GM21528 (cell line): ENCODE measurements around the gene PHLPP2.

Experiments used
- ATAC-seq: cut with Tn5 transposase; IDR thresholded peaks from one replicate; pipeline ENCODE4 v1.9.1; 2021; ENCODE audit warnings: mild to moderate bottlenecking, moderate library complexity; ENCODE audit not compliant: unreplicated experiment, low FRiP score

The PHLPP2 gene

DNA sequence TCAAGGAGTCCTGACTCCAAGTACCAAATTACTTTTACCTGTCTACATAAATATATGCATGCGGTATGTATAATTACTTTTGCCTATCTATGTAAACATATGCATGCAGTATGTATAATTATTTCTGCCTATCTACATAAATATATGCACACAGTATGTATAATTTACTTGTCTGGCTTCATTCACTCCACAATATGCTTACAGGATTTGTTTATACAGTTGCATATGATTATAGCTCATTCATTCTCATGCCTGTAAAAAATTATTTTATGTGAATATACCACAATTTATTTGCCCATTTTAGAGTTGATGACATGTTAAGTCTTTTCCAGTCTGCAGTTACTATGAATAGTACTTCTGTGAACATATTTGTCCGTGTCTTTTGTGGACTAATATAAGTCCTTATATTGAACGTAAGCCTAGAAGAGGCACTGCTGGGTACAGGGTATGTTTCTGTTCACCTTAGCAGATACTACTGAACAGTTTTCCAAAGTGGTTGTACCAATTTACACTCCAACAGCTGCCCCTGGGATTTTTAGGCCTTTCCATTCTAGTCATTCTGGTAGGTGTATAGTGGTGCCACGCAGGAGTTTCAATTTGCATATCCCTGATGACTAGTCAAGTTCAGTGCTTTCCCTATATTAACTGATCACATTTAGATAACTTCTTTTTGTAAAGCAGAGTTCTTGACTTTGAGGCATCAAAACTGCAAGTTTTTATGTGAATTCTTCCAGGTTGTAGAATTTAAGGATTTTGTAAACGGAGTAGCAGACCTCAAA is 51.5 kb downstream of the PHLPP2 start:
- no peak for ATAC-seq

- no peak for ATAC-seq
Measured at GRCh38 chr16:71672125-71672524, 52.4 kb downstream of the PHLPP2 start.

DNA sequence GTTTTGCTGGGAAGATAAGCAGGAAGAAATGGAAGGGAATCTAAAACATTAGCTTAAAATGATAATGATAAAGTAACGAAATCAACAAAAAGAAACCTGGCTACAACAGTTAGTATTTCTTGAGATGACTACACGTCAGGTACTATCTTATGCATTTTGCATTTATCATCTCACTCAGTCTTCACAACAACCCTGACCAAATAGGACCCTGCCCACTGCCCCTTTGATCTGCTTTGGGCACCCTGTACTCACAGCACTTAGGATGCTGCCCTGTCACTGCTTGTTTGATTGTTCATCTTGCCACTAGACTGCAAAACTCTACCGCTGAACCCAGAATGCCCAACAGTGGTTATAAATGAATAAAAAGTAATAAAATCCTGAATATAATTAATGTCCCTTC is 53.3 kb downstream of the PHLPP2 start:
- no peak for ATAC-seq

DNA sequence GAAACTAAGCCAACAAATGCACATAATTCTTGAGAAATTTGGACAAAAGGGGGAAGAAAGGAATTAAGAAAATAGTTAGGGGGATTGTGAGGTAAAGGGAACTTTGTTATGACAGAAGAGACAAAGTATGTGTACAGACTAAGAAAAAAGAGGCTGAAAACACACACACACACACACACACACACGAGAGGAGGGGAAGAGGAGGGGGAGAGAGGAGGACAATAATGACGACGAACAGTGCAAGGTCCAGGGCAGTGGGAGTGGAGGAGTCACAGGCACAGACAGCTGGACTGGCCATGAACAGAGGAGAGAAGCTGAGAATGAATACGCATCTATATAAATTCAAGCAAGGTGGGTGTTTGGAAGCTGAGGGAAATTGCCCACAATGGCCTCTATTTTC is 54.0 kb downstream of the PHLPP2 start:
- ATAC-seq: no peak

DNA sequence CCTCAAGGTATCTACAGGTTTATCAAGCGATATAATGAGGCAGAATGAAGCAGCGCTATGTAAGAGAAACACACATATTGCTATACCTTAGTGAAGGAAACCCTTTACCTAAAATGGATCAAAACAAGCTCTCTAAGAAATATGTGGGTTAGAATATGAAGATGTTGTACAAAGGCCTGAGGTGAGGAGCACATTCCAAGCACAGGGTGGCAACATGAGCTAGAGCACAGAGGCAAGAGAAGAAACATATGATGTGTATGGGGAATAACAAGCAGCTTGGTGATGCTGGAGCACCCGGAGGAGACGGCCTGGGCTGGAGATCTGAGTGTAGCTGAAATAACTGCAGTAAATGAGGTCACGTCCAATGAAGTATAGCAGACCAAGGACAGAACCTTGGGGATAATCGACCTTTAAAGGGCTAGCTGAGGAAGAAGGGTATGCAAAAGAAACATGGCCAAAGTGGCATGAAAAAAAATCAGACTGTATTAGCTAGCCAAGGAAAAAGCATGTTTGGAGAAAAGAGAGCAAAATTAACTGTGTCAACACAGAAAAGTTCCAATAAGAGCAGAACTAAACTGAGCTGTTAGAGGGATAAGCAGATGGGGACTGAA is 54.5 kb downstream of the PHLPP2 start:
- ATAC-seq: no peak

- ATAC-seq: no peak
Measured at GRCh38 chr16:71666928-71667707, 57.4 kb downstream of the PHLPP2 start.

DNA sequence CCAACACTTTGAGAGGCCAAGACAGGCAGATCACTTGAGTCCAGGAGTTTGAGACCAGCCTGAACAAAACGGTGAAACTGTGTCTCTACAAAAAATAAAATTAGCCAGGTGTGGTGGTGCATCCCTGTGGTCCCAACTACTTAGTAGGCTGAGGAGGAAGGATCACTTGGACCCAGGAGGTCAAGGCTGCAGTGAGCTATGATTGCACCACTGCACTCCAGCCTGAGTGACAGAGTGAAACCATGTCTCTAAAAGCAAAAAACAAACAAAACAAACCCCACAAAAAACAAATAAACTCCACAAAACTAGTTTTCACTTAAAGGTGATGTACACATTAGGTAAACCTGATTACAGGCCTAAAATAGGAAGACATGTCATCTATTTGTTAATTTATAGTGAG is 58.2 kb downstream of the PHLPP2 start:
- ATAC-seq: no peak

DNA sequence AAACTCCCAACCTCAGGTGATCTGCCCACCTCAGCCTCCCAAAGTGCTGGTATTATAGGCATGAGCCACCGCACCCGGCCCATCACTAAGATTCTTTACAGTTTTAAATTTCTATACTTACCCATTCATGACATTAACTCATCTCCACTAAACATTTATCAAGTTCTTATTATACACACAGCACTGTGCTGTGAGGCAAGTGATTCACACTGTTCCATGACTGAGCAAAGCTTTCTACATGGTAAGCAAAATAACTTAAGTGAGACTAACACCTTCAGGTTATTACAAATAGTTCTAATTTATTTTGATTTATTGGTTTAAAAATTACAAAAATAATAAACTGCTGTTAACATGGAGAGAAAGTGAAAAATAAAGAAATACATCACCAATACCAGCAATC is 65.0 kb downstream of the PHLPP2 start:
- ATAC-seq: no peak

DNA sequence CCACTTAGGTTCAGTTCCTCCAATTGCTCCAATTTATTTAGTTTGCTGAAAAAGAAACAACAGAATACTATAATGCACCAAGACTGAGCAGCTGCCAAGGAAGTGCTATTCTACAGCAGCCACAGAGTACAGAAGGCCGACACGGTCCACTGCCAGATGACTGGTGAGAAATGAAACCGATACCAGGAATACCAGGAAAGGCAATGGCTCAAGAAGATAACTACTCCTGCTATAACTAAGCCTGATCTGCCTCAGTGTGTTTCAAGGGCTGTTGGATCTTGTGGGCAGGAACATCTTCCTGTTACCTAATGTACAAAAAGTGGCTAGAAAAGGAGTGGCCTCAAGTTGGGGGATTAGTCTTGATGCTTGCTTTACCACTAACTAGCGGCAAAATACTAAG is 65.7 kb downstream of the PHLPP2 start:
- no peak for ATAC-seq

- no peak for ATAC-seq
Measured at GRCh38 chr16:71649704-71650103, 74.8 kb downstream of the PHLPP2 start.

DNA sequence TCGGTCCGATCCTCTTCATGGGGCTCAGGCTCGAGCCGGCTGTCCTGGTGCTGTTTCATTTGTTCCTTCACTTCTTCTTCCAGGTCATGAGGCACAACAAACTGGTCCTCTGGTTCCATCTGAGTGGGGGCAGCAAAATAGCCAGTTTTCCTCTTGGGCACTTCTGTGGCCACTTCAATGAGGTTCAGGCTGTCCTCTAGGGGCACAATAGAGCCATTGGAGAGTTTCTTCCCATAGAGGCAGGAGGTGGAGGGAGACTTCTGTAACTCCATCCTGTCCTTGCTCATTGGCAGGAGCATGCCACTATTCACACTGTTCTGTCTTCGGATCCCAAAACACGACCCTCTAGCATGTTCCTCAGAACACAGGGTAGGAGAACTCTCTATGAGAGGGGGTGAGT is 75.6 kb downstream of the PHLPP2 start:
- no peak for ATAC-seq

DNA sequence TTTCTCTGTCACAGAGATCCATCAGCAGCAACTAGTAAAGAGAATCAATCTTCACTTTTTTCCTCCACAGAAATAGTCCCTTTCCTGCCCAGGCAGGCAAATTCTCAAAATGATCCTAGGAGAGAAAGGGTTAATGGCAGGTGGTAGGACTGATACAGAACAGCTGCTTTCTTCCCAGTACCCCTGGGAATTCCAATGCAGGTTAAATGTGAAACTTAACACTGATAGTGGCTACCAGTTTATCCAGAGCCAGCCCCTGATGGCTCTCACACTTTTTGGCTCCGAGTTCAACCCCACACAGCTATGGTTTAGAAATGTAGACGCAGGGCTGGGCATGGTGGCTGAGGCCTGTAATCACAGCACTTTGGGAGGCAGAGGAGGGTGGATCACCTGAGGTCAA is 76.3 kb downstream of the PHLPP2 start:
- no peak for ATAC-seq

- no peak for ATAC-seq
Measured at GRCh38 chr16:71647391-71647790, 77.1 kb downstream of the PHLPP2 start.

DNA sequence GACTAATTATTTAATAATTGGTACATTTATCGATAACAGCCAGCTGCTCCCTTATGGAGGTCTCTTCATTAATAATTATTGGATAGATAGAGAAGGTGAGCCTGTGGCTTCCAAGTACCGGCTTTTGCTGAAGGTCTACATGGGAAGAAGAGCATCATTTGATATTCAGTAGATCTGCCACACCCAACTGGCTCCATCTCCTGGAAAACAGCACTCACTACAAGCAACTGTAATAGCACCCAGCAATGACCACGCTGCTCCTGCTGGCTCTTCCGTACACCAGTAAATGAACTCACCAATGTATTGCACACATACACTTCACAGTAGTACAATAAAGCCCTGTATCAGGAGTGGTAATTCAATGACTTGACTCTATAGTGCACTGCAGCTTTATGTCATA is 79.1 kb downstream of the PHLPP2 start:
- no peak for ATAC-seq

DNA sequence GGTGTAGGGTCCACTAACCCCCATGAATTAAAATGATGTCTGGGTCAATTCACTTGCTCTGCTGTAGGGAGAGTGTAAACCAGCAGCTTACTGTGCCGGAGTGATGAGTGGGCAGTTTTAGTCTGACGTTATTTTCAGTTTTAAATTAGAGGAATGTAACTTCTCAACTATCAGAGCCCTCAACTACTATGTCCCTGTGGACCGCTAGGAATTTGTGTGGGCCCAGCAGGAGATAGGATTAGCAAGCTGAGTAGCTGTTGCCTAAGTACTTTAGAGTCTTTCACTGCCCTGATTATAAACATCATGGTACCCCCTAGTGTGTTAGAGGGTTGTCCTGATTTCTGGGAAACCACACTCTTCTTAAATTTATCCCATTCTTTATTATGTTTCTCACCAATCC is 87.1 kb downstream of the PHLPP2 start:
- ATAC-seq: no peak

- no peak for ATAC-seq
Measured at GRCh38 chr16:71635632-71636031, 88.9 kb downstream of the PHLPP2 start.

- ATAC-seq: no peak
Measured at GRCh38 chr16:71631776-71632175, 92.7 kb downstream of the PHLPP2 start.

DNA sequence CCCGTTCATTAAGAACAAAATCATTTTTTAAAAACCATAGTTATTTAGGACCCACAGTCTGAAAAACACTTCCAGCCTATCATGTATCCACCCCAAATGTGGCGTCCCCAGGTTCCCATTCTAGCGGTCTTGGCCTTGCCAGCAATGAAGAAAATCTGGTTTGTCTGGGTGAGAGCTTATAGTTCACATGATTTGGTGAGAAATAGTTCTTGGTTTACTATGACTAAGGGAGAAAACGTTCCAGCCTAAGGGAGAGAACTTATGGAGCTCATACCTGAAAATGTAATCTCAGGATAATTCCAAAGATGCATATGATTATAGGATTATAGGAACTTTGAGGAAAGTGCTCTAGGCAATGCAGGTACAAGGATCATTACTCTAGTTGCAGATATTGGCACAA is 93.7 kb downstream of the PHLPP2 start:
- ATAC-seq: no peak

DNA sequence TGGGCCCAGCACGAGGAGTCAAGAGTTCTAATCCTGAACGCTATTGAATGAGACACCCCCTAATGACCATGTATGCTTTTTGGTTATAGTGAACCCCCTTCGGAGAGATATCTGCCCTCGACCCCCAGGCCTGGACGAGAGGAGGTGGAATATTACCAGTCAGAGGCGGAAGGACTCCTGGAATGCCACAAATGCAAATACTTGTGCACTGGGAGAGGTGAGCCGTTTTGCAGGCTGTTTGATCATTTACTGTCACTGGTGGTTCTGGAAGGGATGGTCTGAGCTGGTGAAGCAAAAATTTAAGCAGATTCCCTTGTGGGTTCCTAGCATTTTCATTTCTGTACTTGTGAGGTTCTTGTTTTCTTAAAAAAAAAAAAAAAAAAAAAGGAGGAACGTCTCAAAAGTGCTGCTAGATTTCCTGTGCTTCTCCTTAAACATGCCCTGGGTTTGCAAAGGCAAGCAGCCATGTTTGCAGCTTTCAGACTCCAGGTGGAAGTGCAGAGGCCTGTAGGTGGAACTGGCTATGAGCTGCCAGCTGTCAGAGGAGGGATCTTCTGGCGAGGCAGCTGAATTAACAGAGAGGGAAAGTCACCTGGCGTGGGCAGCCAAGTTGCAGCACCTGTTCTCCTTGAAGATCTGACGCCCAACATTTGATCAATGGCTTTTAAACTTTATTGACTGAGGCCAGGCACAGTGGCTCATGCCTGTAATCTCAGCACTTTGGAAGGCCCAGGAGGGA is 95.1 kb downstream of the PHLPP2 start:
- no peak for ATAC-seq

DNA sequence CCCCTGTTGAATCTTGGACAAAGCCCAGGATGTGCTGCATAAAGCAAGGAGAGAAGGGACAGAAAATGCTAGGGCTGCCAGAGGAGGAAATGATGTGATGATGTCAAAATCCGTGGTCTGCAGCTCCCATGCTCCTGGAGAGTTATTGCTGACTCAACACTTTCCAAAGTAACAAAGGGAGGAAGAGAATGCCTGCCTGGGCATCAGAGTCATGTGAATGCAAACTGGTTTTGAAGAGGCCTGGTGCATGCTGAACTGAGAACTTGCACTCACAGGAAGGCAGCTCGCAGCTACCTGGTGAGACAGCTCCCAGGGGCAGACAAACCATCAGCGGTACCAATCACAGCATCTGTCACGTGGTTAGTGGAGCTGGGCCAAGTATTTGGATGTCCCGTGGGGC is 95.7 kb downstream of the PHLPP2 start:
- ATAC-seq: no peak

DNA sequence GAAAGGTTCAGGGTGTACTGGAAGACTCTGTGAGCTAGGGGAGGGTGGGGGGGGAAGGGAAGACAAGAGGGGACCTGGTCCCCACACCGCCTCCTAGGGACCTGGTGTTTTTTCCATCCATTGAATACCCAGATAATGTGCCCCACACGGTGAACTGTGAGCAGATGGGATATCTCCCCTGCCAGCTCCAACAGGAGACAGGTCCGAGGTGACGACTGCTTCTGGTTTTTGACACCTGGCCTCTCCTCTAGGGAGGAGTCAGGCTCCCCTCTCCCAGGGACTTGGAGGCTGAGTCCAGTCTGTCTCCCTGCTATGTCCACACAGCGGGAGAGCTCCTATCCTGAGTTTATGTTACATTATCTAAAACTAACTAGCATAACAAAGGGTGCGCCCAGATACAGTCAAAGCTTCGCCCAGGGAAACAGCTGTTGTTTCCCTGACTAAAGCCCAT is 96.7 kb downstream of the PHLPP2 start:
- no peak for ATAC-seq
